ENCODE measurements around the gene DLG3.

GRCh38 chrX:70429759-70430158 is 14.9 kb upstream of the DLG3 start:
- TF ChIP-seq, protein P1, sequence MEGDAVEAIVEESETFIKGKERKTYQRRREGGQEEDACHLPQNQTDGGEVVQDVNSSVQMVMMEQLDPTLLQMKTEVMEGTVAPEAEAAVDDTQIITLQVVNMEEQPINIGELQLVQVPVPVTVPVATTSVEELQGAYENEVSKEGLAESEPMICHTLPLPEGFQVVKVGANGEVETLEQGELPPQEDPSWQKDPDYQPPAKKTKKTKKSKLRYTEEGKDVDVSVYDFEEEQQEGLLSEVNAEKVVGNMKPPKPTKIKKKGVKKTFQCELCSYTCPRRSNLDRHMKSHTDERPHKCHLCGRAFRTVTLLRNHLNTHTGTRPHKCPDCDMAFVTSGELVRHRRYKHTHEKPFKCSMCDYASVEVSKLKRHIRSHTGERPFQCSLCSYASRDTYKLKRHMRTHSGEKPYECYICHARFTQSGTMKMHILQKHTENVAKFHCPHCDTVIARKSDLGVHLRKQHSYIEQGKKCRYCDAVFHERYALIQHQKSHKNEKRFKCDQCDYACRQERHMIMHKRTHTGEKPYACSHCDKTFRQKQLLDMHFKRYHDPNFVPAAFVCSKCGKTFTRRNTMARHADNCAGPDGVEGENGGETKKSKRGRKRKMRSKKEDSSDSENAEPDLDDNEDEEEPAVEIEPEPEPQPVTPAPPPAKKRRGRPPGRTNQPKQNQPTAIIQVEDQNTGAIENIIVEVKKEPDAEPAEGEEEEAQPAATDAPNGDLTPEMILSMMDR (IDR thresholded peaks at IDR 0.05), result no peak
- TF ChIP-seq POLR2A (IDR thresholded peaks at IDR 0.05; ENCODE audit: low read depth), result no peak
- TF ChIP-seq POLR2AphosphoS5 (IDR thresholded peaks at IDR 0.05), result no peak

Measured in esophagus muscularis mucosa (tissue), 3 donors.